Activated T-cell treated with anti-CD3 and anti-CD28 coated beads, Interleukin-2, amount 50 U/mL, for 4 hours (primary cell): Measurements from ENCODE around the gene PGGHG. TPM values are rescaled to one million over a fixed set of nuclear protein-coding genes. Genes with fewer than 3 reads are reported as not detected.

Experiments
- ATAC-seq, 2 donors: fragments of 200-7000 bp; cut with Tn5 transposase; one replicate each; pipeline ENCODE4 v1.10.0; 2021
- DNase-seq: peaks from one replicate; pipeline ENCODE4 v3.0.0-alpha.2; 2020
- H3K27me3 Mint-ChIP-seq: one replicate; pipeline ENCODE4 v1.8.0; 2021; ENCODE audit warnings: low read depth, mixed read lengths
- H3K36me3 Mint-ChIP-seq: one replicate; pipeline ENCODE4 v1.8.0; 2022; ENCODE audit warnings: mixed read lengths; ENCODE audit not compliant: insufficient read depth
- H3K4me1 Mint-ChIP-seq: one replicate; pipeline ENCODE4 v1.8.0; 2021; ENCODE audit warnings: low read depth, mixed read lengths
- H3K4me3 Mint-ChIP-seq: one replicate; pipeline ENCODE4 v1.8.0; 2021; ENCODE audit warnings: mild to moderate bottlenecking, moderate library complexity, mixed read lengths
- H3K9me3 Mint-ChIP-seq: one replicate; pipeline ENCODE4 v1.8.0; 2021; ENCODE audit warnings: mixed read lengths
- total RNA-seq, 3 donors: library from RNA; stranded (reverse); gene quantifications; one replicate each; pipeline ENCODE4 v1.2.1, GENCODE V29; 2021

Gene PGGHG
- total RNA-seq, 3 donors from 2014 or later: 16.6 to 76.3 (median 28.3) TPM

GRCh38 chr11:295351-296170 is 6.6 kb downstream of the PGGHG start:
- Mint-ChIP-seq H3K27me3 (peaks cover 6% of the 10 kb centered on the region), H3K9me3 (no peaks in the 10 kb centered on the region), H3K4me3 (no peak overlapping the region), H3K36me3 (no peaks in the 10 kb centered on the region), H3K4me1 (peaks cover 27% of the 10 kb centered on the region)
- DNase-seq (peak; percentile 5), ATAC-seq (no peak)

GRCh38 chr11:296171-297050 is 7.5 kb downstream of the PGGHG start:
- H3K36me3 Mint-ChIP-seq: no peaks in the 10 kb centered on the region
- H3K4me3 Mint-ChIP-seq: no peak overlapping the region
- DNase-seq (peak; percentile 4), ATAC-seq (no peak)
- H3K4me1 Mint-ChIP-seq: peaks cover 27% of the 10 kb centered on the region
- peaks cover 8% of the 10 kb centered on the region for H3K27me3 Mint-ChIP-seq
- no peaks in the 10 kb centered on the region for H3K9me3 Mint-ChIP-seq

- Mint-ChIP-seq H3K9me3 (no peaks in the 10 kb centered on the region), H3K4me3 (no peak overlapping the region), H3K4me1 (peaks cover 27% of the 10 kb centered on the region), H3K27me3 (peaks cover 8% of the 10 kb centered on the region), H3K36me3 (no peaks in the 10 kb centered on the region)
- ATAC-seq (peak in 1 of 2 donors; percentile 20), DNase-seq (peak; percentile 4)
Observed at GRCh38 chr11:297051-297585, 8.2 kb downstream of the PGGHG start.

- ATAC-seq (peak; percentile 23 to 38), DNase-seq (peak; percentile 19)
- no peaks in the 10 kb centered on the region for H3K9me3 Mint-ChIP-seq
- no peaks in the 10 kb centered on the region for H3K36me3 Mint-ChIP-seq
- no peak overlapping the region for H3K4me3 Mint-ChIP-seq
- H3K4me1 Mint-ChIP-seq: peaks cover 32% of the 10 kb centered on the region
- H3K27me3 Mint-ChIP-seq: peaks cover 8% of the 10 kb centered on the region
Observed at GRCh38 chr11:297586-298405, 8.9 kb downstream of the PGGHG start.

GRCh38 chr11:298406-299065 is 9.6 kb downstream of the PGGHG start:
- Mint-ChIP-seq H3K27me3 (peaks cover 8% of the 10 kb centered on the region), H3K36me3 (no peaks in the 10 kb centered on the region), H3K4me3 (no peak overlapping the region), H3K9me3 (no peaks in the 10 kb centered on the region), H3K4me1 (peaks cover 37% of the 10 kb centered on the region)
- ATAC-seq: no peak
- DNase-seq: peak; percentile 19

- H3K9me3 Mint-ChIP-seq: no peaks in the 10 kb centered on the region
- H3K4me3 Mint-ChIP-seq: no peak within 1 kb of the TSS
- no peak for ATAC-seq
- H3K27me3 Mint-ChIP-seq: peaks cover 8% of the 10 kb centered on the region
- peak; percentile 11 for DNase-seq
- H3K36me3 Mint-ChIP-seq: no peaks in the 10 kb centered on the region
- peaks cover 39% of the 10 kb centered on the region for H3K4me1 Mint-ChIP-seq
Observed at GRCh38 chr11:299081-299891, 10.4 kb downstream of the PGGHG start, which contains the start of gene IFITM5. IFITM5 (minus strand) TSS chr11:299526; CDS start chr11:299490, 36 bp downstream.

GRCh38 chr11:299951-300735 is 11.2 kb downstream of the PGGHG start:
- Mint-ChIP-seq H3K27me3 (peaks cover 8% of the 10 kb centered on the region), H3K4me3 (no peak overlapping the region), H3K4me1 (peaks cover 42% of the 10 kb centered on the region), H3K36me3 (no peaks in the 10 kb centered on the region), H3K9me3 (no peaks in the 10 kb centered on the region)
- ATAC-seq (peak in 1 of 2 donors; percentile 24), DNase-seq (no peak)

- no peaks in the 10 kb centered on the region for H3K36me3 Mint-ChIP-seq
- DNase-seq: no peak
- no peak for ATAC-seq
- peaks cover 45% of the 10 kb centered on the region for H3K4me1 Mint-ChIP-seq
- H3K4me3 Mint-ChIP-seq: no peak overlapping the region
- peaks cover 8% of the 10 kb centered on the region for H3K27me3 Mint-ChIP-seq
- no peaks in the 10 kb centered on the region for H3K9me3 Mint-ChIP-seq
Observed at GRCh38 chr11:303363-303762, 14.4 kb downstream of the PGGHG start.

GRCh38 chr11:304061-304506 is 15.2 kb downstream of the PGGHG start:
- H3K4me3 Mint-ChIP-seq: no peak overlapping the region

GRCh38 chr11:304915-305843 is 16.3 kb downstream of the PGGHG start:
- H3K9me3 Mint-ChIP-seq: no peaks in the 10 kb centered on the region
- peaks cover 4% of the 10 kb centered on the region for H3K36me3 Mint-ChIP-seq
- H3K4me1 Mint-ChIP-seq: peaks cover 51% of the 10 kb centered on the region
- no peak overlapping the region for H3K4me3 Mint-ChIP-seq
- DNase-seq (peak; percentile 59), ATAC-seq (no peak)
- peaks cover 5% of the 10 kb centered on the region for H3K27me3 Mint-ChIP-seq

More at GRCh38 chr11:304061-304506, 15.2 kb downstream of the PGGHG start:
- Mint-ChIP-seq H3K4me1 (peaks cover 45% of the 10 kb centered on the region), H3K9me3 (no peaks in the 10 kb centered on the region), H3K27me3 (peaks cover 8% of the 10 kb centered on the region), H3K36me3 (no peaks in the 10 kb centered on the region)
- DNase-seq: no peak
- no peak for ATAC-seq

GRCh38 chr11:305844-306211 is 16.9 kb downstream of the PGGHG start:
- H3K36me3 Mint-ChIP-seq: peaks cover 4% of the 10 kb centered on the region
- no peaks in the 10 kb centered on the region for H3K9me3 Mint-ChIP-seq
- ATAC-seq (no peak), DNase-seq (no peak)
- no peaks in the 10 kb centered on the region for H3K27me3 Mint-ChIP-seq
- no peak overlapping the region for H3K4me3 Mint-ChIP-seq
- H3K4me1 Mint-ChIP-seq: peaks cover 45% of the 10 kb centered on the region
